RCC 7860 (cell line): Measurements from ENCODE around the gene B4GALT2.

Experiments
- DNase-seq: peaks from one replicate; pipeline ENCODE4 v3.0.0-alpha.2; 2015; ENCODE audit warnings: low spot score
- FAIRE-seq: peaks from 2 replicates; lab custom pipeline; 2012; peaks lifted over from hg19 to GRCh38; lab: Jason Lieb, UNC

The B4GALT2 gene

DNA sequence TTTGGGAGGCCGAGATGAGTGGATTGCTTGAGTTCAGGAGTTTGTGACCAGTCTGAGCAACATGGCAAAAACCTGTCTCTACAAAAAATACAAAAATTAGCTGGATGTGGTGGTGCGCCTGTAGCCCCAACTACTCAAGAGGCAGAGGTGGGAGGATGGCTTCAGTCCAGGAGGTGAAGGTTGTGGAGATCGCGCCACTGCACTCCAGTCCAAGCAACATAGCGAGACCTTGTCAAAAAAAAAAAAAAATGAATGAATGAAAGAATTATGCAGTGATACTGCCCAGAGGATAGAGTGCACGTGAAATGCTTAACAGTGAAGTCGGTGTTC lies 9.6 kb upstream of the B4GALT2 start:
- FAIRE-seq (no peak), DNase-seq (no peak)

DNA sequence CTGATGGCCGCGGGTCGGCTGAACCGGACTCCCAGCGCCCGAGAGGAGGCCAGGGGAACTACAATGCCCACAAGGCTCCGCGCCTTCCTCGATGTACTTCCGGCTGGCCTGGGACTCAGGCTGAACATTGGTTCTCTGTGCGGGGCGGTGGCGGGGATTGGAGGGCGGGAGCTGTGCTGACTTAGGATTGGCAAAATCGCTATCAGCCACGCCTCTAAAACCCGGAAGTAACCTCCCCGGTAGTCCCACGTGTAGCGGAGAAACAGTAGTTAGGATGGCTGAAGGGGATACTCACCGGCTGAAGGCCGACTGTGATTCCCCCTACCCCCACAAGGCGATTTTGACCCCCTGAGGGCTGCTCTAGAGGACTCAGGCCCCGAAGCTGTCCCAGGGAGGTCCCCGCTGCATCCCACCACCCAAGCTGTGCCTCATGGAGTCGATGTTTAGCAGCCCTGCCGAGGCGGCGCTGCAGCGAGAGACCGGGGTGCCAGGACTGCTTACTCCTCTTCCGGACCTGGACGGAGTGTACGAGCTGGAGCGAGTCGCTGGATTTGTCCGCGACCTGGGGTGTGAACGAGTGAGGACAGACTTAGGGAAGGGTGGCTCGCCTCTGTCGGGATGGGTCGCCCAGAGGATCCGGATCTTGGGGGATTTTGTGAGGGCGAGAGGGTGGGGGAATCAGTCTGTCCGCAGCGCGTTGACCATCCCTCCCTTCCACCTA lies 9.1 kb upstream of the B4GALT2 start, which contains the start of gene DPH2:
Gene DPH2 (plus strand): TSS at position 265 of the 721 bp plus-strand sequence. CDS start 166 bp downstream, at position 431.
- DNase-seq: peak; percentile 91
- FAIRE-seq: peak; percentile 84

DNA sequence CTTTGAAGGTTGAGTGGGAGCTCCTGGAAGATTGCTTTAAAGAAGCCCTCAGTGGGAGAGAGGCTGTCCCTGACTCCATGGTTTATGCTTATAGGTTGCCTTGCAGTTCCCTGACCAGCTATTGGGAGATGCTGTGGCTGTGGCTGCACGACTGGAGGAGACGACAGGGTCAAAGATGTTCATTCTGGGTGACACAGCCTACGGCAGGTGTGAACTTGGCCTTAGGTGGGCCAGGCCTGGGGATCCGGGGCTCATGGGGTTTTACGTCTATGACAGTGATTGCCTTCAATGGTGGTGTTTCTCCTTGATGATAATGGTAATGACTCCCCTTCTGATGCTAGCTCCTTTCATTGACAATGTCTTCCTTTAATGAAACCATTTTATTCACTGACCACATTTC lies 8.5 kb upstream of the B4GALT2 start:
- no peak for FAIRE-seq
- DNase-seq: no peak

DNA sequence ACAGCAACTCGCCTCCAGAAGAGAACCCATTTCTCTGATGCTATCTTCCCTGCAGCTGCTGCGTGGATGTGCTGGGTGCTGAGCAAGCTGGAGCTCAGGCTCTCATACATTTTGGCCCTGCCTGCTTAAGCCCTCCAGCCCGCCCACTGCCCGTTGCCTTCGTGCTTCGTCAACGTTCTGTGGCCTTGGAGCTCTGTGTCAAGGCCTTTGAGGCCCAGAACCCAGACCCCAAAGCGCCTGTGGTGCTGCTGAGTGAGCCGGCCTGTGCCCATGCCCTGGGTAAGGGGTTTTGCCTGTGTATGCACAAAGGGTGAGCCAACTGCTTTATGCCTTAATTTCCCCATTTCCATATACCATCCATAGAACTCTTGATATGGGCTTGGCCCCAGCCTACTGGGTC lies 8.1 kb upstream of the B4GALT2 start:
- FAIRE-seq: no peak
- DNase-seq: no peak

DNA sequence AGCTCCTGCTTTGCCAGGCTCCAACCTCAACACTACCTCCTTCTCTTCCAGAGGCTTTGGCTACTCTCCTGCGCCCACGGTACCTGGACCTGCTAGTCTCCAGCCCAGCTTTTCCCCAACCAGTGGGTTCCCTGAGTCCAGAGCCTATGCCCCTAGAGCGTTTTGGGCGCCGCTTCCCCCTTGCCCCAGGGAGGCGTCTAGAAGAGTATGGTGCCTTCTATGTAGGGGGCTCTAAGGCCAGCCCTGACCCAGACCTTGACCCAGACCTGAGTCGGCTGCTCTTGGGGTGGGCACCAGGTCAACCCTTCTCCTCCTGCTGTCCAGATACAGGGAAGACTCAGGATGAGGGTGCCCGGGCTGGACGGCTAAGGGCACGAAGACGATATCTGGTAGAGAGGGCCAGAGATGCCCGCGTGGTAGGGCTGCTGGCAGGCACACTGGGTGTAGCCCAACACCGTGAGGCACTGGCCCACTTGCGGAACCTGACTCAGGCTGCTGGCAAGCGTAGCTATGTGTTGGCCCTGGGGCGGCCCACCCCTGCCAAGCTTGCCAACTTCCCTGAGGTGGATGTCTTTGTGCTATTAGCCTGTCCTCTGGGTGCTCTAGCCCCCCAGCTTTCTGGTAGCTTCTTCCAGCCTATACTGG lies 7.6 kb upstream of the B4GALT2 start:
- FAIRE-seq (no peak), DNase-seq (no peak)

DNA sequence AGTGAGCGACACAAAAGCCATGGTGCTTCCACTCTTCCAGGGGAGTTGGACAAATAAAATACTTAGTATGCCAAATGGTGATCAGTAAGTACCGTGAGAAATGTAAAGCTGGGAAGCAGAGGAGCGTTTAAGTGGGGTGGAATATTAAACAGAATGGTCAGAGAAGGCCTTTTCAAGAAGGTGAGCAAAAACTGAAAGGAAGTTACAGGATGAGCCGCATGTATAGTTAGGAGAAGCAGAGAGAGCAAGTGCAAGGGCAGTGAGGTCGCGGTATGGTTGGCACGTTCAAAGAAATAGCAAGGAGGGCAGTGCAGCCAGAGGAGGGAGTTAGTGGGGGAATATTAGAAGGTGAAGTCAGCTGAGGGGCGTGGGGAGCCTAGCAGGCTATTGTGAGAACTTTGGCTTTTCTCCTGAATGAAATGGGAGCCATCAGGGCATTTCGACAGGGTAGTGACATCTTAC lies 5.0 kb upstream of the B4GALT2 start:
- DNase-seq (no peak), FAIRE-seq (no peak)

DNA sequence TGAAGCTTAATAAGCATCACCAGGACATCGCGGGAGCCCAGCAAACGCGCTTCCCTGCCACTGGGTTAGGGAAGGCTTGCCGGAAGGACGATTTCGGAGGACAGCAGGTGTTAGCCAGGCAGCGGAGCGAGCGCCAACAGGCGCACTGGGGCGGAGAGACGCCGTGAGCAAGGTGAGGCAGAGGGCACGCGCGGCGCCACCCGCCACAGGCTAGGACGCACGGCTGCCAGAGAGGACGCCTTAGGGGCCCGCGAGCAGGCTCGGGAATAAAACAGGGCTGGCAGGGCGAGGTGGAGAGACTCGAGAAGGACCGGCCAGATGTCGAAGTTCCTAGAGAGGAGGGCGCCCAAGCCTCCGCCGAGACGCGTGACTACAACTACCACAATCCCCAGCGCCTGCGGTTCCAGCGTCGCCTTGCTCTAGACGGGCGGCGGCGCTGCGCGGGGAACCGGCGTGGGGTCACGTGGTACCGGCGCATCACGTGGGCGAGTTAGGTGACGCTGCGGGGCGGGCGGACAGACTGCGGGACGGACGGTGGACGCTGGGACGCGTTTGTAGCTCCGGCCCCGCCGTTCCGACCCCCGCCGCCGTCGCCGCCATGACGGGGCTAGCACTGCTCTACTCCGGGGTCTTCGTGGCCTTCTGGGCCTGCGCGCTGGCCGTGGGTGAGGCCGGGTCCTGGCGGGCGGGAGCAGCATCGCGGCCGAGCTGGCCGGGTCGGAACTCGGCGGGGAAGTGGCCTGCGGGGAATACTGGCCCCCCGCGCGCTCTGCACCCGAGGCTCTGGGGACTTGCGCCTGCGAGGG lies 4.4 kb upstream of the B4GALT2 start, which contains the start of gene ATP6V0B:
Gene ATP6V0B (plus strand): TSS at position 518 of the 806 bp plus-strand sequence. CDS start 81 bp downstream, at position 599.
- DNase-seq (peak; percentile 83), FAIRE-seq (no peak)

DNA sequence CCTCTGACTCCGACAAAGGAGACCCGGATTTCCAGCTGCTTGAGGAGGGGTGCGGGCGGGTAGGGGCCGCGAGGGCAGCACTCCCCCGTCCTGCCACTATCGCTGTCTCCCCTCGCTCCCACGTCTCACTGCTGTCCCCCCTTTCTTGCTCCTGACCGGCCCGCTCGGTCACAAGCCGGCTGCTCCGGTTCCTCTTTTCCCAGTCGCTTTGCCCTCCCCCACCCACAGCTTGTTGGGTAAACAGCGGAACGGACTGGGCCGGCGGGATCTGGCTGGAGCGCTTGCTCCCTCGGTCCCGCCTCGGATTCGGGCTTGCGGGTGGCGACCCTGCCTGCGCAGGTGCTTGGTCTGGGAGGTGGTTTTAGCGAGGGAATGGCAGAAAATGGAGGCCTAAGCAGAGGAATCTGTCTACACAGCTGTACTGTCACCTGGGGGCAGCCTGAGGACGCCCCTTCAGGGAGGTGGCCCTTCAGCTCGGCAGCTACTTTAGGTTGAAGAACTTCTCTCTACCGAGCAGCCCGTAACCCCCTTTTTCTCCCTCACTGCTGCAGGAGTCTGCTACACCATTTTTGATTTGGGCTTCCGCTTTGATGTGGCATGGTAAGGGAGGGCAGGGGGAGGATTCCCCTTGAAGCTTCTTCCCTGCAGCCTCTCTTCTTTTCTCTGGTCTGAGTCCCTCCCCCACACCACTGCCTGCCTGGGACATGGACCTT lies 3.6 kb upstream of the B4GALT2 start:
- DNase-seq: no peak
- no peak for FAIRE-seq

DNA sequence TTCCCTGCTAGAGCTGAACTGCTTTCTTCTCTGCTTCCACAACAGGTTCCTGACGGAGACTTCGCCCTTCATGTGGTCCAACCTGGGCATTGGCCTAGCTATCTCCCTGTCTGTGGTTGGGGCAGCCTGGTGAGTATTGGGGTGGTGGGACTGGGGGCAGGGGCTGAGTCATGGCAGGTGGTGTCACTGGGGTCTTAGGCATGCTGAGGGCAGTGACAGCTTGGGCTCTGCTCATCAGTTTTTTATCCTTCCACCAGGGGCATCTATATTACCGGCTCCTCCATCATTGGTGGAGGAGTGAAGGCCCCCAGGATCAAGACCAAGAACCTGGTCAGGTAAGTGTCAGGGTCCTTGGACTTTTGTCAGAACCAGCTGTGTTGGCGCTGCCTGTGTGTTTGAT lies 3.0 kb upstream of the B4GALT2 start:
- DNase-seq: no peak
- FAIRE-seq: no peak

DNA sequence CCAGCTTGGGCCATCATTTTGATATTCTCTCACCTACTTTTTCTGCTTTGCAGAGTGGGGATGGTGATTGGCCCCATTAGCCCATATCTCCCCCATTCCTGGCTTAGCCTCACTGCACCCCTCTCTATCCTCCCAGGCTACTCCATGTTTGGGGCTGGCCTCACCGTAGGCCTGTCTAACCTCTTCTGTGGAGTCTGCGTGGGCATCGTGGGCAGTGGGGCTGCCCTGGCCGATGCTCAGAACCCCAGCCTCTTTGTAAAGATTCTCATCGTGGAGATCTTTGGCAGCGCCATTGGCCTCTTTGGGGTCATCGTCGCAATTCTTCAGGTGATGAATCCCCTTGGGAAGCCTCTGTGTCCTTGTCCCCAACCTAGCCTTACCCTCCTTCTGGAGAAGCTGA lies 2.1 kb upstream of the B4GALT2 start:
- FAIRE-seq (no peak), DNase-seq (no peak)

DNA sequence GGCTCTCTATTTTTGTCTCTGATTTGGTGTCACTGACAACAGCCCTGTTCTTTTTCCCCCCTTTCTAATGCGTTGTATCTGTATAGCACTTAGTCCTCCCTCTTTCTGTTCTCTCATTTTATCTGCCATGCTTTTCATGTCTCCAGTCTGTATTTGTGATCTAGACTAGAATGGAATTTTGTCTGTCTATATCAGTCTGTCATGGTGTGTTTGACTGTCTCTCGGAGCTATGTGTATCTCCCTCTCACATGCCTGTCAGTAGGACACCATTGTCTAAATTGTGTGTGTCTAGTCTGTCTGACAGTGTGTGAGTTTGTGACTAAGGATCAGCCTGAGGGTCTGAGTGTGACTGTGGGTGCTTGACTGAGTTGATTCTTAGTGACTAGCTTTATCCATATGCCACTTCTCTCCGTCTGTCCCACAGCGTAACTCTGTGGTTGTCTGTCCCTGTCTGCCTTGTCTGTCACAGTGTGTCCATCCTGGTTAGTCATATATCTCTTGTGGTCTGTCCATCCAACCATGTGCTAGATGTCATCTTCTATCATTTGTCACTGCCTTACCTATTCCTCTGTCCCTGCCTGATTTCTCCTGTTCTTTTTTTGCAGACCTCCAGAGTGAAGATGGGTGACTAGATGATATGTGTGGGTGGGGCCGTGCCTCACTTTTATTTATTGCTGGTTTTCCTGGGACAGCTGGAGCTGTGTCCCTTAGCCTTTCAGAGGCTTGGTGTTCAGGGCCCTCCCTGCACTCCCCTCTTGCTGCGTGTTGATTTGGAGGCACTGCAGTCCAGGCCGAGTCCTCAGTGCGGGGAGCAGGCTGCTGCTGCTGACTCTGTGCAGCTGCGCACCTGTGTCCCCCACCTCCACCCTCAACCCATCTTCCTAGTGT lies 1.4 kb upstream of the B4GALT2 start:
- peak; percentile 86 for DNase-seq
- FAIRE-seq: peak; percentile 67

DNA sequence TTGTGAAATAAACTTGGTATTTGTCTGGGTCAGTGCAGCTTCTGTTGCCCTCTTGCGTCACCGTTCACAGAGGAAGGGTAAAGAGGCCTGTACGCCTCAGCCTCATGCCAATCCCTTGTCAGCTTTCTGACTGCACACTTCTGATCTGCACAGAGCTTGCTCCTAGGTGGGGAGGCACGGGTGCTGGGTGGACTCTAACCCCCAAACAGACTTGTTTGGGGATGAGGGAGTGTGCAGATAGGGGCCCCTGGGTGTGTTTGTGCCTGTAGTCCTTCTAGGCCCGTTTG lies 803 bp upstream of the B4GALT2 start:
- FAIRE-seq: no peak
- no peak for DNase-seq

DNA sequence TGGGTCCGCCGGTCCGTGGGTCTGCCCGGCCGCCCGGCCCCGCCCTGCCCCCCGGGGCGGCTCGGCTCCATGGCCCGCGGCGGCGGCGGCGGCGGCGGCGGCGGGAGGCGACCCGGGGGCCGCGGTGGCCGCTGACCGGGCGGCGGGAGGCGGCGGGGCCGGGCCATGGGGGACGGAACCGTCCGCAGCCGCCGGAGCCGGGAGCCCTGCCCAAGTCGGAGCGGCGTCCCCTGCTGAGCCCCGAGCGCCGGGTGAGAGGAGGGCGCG lies 184 bp downstream of the B4GALT2 start:
- no peak for DNase-seq
- no peak for FAIRE-seq

DNA sequence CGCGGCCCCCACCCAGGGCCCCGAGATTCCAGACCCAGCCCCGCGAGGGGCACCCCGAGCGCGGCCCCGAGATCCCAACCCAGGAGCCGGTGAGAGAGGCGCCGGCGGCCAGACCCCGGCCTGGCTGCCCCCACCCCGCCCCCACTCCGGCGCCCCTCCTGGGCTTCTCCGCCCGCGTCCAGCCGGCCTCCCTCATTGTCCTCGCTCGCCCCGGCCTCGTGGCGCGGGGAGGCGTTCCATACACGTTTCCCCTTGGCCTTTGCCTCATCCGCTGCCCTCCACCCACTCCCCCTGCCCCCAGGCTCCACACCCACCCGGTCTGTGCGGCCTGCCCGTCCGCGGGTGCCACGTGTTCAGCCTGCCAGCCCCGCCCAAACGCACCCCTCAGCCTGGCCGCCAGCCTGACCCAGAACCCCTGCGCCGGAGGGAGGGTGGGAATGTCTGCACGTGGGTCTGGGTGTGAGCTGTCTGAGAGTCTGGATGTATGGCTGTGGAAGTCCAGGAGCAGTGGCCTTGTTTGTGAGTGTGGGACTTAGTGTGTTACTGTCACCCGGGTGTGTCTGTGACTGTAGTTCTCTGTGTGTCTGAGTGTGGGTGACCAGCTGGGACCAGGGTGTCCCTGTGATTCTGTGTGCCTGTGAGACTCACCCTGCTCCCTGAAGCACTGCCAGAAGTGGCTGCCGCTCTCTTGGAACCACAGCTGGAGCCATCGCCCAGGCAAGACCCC lies 681 bp downstream of the B4GALT2 start:
- FAIRE-seq (no peak), DNase-seq (peak; percentile 45)

DNA sequence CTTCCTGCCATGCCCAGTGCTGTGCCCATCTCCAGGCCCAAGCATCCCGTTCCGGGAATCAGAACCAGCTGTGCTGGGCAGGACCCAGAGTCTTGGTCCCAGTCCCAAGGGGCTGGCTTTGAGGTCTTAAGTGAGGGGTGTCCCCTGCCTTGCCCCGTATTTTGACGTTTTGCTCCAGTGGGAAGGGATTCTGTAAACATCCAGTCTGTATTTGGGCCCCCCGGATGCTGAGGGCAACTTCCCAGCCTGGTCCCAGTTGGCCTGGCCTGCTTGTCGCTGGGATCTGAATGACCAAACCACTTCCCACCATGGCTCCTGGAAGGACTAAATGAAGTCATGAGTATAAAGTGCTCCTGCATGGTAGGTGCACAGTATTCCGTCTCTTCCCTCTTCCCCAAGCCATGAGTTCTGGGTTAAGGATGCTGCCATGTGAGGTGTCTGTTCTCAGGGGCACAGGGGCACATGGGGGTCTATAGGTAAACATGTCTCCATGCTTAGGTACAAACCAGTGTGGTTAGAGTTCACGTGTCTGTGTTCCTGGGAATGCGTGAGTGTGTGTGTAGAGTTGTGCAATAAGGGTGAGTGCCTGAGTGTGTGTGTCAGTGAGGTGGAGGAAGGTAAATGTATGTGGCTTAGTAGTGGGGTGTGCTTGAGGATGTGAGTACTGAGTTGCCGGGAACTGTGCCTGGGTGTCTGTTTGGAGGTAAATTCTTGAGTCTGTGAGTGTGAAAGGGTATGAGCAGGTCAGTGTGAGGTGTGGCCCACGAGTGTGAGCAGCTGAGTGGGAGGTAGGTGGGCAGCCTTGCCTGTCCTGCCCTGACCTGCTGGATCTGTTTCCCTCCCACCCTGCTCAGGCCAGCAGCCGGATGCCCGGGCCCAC lies 1.5 kb downstream of the B4GALT2 start:
- no peak for FAIRE-seq

DNA sequence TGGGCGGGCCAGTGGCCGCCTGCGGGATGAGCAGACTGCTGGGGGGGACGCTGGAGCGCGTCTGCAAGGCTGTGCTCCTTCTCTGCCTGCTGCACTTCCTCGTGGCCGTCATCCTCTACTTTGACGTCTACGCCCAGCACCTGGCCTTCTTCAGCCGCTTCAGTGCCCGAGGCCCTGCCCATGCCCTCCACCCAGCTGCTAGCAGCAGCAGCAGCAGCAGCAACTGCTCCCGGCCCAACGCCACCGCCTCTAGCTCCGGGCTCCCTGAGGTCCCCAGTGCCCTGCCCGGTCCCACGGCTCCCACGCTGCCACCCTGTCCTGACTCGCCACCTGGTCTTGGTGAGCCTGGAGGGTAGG lies 2.1 kb downstream of the B4GALT2 start:
- FAIRE-seq (no peak), DNase-seq (no peak)

More for the DNA sequence above, 1.5 kb downstream of the B4GALT2 start:
- peak; percentile 53 for DNase-seq

DNA sequence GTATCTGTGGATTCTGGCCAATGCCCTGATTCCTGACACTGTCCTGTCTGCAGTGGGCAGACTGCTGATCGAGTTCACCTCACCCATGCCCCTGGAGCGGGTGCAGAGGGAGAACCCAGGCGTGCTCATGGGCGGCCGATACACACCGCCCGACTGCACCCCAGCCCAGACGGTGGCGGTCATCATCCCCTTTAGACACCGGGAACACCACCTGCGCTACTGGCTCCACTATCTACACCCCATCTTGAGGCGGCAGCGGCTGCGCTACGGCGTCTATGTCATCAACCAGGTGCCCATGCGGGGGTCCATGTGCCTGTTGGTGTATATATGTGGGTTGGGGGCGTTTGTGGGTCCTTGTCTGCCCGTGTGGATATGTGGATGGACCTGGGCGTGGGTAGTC lies 2.6 kb downstream of the B4GALT2 start:
- no peak for FAIRE-seq
- no peak for DNase-seq

DNA sequence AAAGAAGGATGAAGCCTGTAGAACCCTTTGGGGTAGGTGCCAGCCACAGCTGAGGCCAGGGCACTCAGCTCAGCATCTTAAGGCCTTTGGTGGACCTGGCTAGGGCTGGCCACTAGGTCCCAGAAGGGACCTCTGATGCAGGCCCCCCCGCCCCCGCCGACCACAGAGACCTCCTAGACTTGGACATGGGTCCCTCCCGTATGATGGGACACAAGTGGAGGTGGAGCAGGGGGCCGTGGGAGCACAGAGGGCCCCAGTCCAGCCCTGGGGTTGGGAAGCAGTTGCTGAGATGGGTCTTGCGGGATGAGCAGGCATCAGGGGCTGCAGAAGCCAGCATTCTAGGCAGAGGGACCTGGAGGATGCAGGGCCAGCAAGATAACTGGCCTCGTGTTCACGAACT lies 3.2 kb downstream of the B4GALT2 start:
- FAIRE-seq: no peak
- DNase-seq: no peak

DNA sequence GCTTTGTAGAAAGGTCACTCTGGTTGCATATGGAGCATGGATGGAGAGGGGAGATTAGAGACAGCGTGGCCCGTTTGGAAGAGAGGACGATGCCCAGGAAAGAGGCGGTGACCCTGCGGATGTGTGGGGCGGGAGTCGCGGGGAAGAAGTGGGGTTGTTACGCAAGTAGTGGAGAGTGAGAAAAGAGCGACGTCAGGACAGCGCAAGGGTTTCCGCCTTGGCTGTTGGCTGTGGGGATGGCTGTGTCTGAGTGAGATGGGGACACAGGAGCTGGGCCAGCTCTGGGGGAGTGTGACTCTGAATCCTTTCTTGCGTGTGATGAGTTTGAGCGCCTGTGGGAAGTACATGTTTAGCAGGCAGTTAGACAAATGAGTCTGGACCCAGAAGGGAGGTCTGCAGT lies 3.8 kb downstream of the B4GALT2 start:
- FAIRE-seq (no peak), DNase-seq (no peak)
